DND-41 (cell line): ENCODE data around the gene PEAK1.

Source experiments
- EZH2 ChIP-seq: IDR thresholded peaks from 3 replicates; pipeline ENCODE4 v1.6.1; 2012; ENCODE audit warnings: borderline replicate concordance, low read depth, mild to moderate bottlenecking, moderate library complexity, low read length, inconsistent platforms; ENCODE audit not compliant: severe bottlenecking
- TF ChIP-seq, protein P1 (sequence below): IDR thresholded peaks from 2 replicates; pipeline ENCODE4 v1.5.1; 2012; ENCODE audit warnings: borderline replicate concordance, low read length, moderate library complexity, mild to moderate bottlenecking; ENCODE audit not compliant: poor library complexity, severe bottlenecking; ENCODE audit errors: extremely low read depth

DNA sequence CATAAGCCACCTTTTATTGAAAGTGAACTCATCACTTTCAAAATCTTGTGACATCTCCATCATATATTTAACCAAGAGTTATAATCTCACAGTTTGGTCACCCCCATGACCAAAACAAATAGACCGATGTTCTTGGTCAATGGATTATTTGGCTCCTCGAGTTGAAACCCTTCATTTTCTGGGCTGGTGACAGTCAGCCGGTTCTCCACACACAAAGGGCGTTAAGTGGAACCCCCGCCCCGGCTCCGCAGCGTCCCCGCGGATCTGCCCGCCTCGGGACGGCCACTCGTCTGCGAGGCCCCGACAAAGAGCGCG, 349.8 kb downstream of the PEAK1 start:
- TF ChIP-seq, protein P1, sequence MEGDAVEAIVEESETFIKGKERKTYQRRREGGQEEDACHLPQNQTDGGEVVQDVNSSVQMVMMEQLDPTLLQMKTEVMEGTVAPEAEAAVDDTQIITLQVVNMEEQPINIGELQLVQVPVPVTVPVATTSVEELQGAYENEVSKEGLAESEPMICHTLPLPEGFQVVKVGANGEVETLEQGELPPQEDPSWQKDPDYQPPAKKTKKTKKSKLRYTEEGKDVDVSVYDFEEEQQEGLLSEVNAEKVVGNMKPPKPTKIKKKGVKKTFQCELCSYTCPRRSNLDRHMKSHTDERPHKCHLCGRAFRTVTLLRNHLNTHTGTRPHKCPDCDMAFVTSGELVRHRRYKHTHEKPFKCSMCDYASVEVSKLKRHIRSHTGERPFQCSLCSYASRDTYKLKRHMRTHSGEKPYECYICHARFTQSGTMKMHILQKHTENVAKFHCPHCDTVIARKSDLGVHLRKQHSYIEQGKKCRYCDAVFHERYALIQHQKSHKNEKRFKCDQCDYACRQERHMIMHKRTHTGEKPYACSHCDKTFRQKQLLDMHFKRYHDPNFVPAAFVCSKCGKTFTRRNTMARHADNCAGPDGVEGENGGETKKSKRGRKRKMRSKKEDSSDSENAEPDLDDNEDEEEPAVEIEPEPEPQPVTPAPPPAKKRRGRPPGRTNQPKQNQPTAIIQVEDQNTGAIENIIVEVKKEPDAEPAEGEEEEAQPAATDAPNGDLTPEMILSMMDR, result no peak
- TF ChIP-seq EZH2, result no peak
